ENCODE results near the gene TPI1. TPM values are rescaled to one million over a fixed set of nuclear protein-coding genes. Genes with fewer than 3 reads are reported as not detected.

TPI1 gene
- total and polyA plus RNA-seq, 2 of the 8 experiments (the other 6 are each of a cell fraction or from before 2014, with no cell fraction given) = 910 to 3,018 TPM

DNA sequence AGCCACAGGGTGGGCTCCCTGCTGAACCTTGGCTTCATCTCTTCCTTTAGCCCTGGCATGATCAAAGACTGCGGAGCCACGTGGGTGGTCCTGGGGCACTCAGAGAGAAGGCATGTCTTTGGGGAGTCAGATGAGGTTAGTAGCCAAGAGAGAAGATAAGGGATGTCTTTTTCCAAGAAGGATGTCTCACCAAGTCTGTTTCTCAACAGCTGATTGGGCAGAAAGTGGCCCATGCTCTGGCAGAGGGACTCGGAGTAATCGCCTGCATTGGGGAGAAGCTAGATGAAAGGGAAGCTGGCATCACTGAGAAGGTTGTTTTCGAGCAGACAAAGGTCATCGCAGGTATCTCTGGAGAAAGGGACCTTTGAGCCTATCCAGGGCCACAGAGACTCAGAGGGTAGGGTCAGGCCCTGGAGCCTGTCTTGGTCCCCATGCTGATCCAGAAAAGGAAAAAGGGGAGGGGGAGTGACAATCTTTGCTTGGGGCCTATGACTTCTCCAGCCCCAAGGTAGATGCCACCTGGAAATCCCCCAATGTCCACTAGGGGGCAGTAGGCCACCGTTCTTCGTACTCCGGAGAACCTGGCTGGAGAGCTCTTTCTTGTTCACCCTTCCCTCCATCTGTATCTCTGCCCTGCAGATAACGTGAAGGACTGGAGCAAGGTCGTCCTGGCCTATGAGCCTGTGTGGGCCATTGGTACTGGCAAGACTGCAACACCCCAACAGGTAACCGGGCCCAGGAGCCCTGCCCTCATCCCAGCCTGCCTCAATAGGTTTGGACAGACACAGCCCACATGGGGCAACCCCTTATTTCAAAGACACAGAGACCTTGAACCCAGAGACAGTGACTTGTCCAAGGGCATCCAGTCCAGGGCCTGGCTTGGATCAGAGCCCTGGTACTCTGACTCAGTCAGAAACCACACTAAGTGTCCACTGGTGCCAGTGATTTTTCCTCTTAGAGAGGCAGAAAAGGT, 2.0 kb downstream of the TPI1 start:
- Histone ChIP-seq H2BK5ac (ENCODE audit: low read depth, low read length) (0 out of 2 replicates have a peak overlapping the region, but pooled peaks have one; percentile 7), H3K18ac (ENCODE audit: extremely low read depth, low read length) (no peak overlapping the region), H2BK120ac (replicated peaks; ENCODE audit: low read depth, low read length) (no peak overlapping the region), H3K27me3 (replicated peaks in 1 of 4; ENCODE audit: control insufficient read depth in 3 of 4, extremely low read depth in 1 of 4, insufficient read depth in 3 of 4, low read length in 3 of 4) (no peaks in the 10 kb centered on the region), H3K4ac (replicated peaks; ENCODE audit: insufficient read length, low read depth, low read length) (no peak overlapping the region), H3K56ac (replicated peaks; ENCODE audit: insufficient read length, low read depth, low read length) (no peak overlapping the region), H3K4me2 (ENCODE audit: insufficient read depth in 1 of 2, low read depth in 2 of 2, low read length in 2 of 2) (peak overlapping the region; percentile 93 to 94), H2BK15ac (ENCODE audit: low read length) (no peak overlapping the region), H4K5ac (ENCODE audit: insufficient read length, low read depth, low read length) (no peak overlapping the region), H2AK5ac (ENCODE audit: low read depth, low read length) (no peak overlapping the region), H2BK20ac (ENCODE audit: low read length) (no peak overlapping the region), H3K79me1 (ENCODE audit: low read depth, low read length) (0 out of 2 replicates have a peak, but pooled peaks cover 4% of the 10 kb centered on the region), H3K23ac (ENCODE audit: insufficient read length) (no peak overlapping the region), H4K8ac (ENCODE audit: extremely low read depth, insufficient read depth, low read length) (0 out of 2 replicates have a peak overlapping the region, but pooled peaks have one; percentile 22), H3K23me2 (ENCODE audit: low read depth, low read length) (peaks cover 21% of the 10 kb centered on the region), H4K91ac (replicated peaks; ENCODE audit: insufficient read length, low read length) (no peak overlapping the region), H3K4me1 (replicated peaks in 1 of 4; ENCODE audit: control insufficient read depth in 3 of 4, insufficient read depth in 4 of 4, low read length in 3 of 4) (peaks cover 7 to 50% (median 25%) of the 10 kb centered on the region in 4 experiments), H3K9me3 (ENCODE audit: insufficient read depth in 2 of 2, low read depth in 1 of 2, low read length in 1 of 2) (no peaks in the 10 kb centered on the region), H3K9ac (replicated peaks in 1 of 4; ENCODE audit: extremely low read depth in 1 of 4, low read depth in 3 of 4, low read length in 3 of 4) (no peak overlapping the region; a peak in 1 of 7 replicates), H3K4me3 (ENCODE audit: extremely low read depth in 1 of 4, insufficient read depth in 2 of 4, low read depth in 3 of 4, low read length in 4 of 4) (peak overlapping the region; percentile 84 to 98 (median 86); a peak in 7 of 8 replicates), H3K79me2 (ENCODE audit: control insufficient read depth in 1 of 2, insufficient read depth in 2 of 2, low read length in 2 of 2) (peaks cover 0 to 22% of the 10 kb centered on the region in 2 experiments; a peak in 2 of 4 replicates), H3K36me3 (ENCODE audit: control insufficient read depth in 2 of 4, insufficient read depth in 4 of 4, low read length in 3 of 4) (peaks cover 8 to 41% (median 18%) of the 10 kb centered on the region in 4 experiments), H3K27ac (ENCODE audit: low read depth, low read length) (no peak overlapping the region), H2AFZ (ENCODE audit: low read length) (no peak overlapping the region), H3K14ac (ENCODE audit: insufficient read length) (no peak overlapping the region), H4K20me1 (replicated peaks in 1 of 2; ENCODE audit: control insufficient read depth in 1 of 2, insufficient read depth in 2 of 2, low read length in 2 of 2) (peaks cover 25 to 30% of the 10 kb centered on the region in 2 experiments), H2BK12ac (ENCODE audit: low read depth, low read length) (no peak overlapping the region)
- DNase-seq (ENCODE audit: low read depth in 1 of 2, low spot score in 2 of 2) (peak in 1 of 2 experiments; percentile 97), FAIRE-seq (peak; percentile 71)
- POLR2A ChIA-PET (ENCODE audit: partially characterized antibody) = interaction anchor here (0.7 to 18.9 kb wide), 34 partner anchors 9 to 337 kb away, joined by 3 to 588 read pairs (median 6); partner anchors contain the start of genes ATN1, C12orf57, CD4 and CDCA3
- WGBS, 2 experiments (ENCODE audit: extremely low coverage in 1 of 2, insufficient coverage in 1 of 2, insufficient read length in 1 of 2, insufficient replicate concordance in 2 of 2, low coverage in 1 of 2, low lambda C conversion rate in 2 of 2, missing lambda C conversion rate in 1 of 2) = 61% methylated on average over 12 of the region's 12 CpGs; no CpG with 5 or more reads in 1 of the 2 experiments
- CTCF ChIA-PET (ENCODE audit: partially characterized antibody) = interaction anchor here (0.5 to 10.4 kb wide), 48 partner anchors 9 to 334 kb away, joined by 3 to 216 read pairs (median 6); partner anchors contain the start of genes C12orf57, CDCA3, GNB3 and LRRC23
- TF ChIP-seq, protein P1, sequence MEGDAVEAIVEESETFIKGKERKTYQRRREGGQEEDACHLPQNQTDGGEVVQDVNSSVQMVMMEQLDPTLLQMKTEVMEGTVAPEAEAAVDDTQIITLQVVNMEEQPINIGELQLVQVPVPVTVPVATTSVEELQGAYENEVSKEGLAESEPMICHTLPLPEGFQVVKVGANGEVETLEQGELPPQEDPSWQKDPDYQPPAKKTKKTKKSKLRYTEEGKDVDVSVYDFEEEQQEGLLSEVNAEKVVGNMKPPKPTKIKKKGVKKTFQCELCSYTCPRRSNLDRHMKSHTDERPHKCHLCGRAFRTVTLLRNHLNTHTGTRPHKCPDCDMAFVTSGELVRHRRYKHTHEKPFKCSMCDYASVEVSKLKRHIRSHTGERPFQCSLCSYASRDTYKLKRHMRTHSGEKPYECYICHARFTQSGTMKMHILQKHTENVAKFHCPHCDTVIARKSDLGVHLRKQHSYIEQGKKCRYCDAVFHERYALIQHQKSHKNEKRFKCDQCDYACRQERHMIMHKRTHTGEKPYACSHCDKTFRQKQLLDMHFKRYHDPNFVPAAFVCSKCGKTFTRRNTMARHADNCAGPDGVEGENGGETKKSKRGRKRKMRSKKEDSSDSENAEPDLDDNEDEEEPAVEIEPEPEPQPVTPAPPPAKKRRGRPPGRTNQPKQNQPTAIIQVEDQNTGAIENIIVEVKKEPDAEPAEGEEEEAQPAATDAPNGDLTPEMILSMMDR (IDR thresholded peaks at IDR 0.05; ENCODE audit: control extremely low read depth in 1 of 3, insufficient read depth in 1 of 3, low read depth in 1 of 3, low read length in 3 of 3) = peak in 2 of 3 experiments; percentile 85 to 95; a peak in 3 of 4 replicates
- no peak for TF ChIP-seq RFX5 (IDR thresholded peaks at IDR 0.05; ENCODE audit: borderline replicate concordance, low read depth, low read length)
- TF ChIP-seq PHF8 (conservative IDR thresholded peaks at IDR 0.05; ENCODE audit: low read depth, low read length) = no peak
- TF ChIP-seq POU5F1 (IDR thresholded peaks at IDR 0.05; ENCODE audit: low read depth, low read length) = no peak
- no peak for TF ChIP-seq CEBPB (IDR thresholded peaks at IDR 0.05; ENCODE audit: low read depth, low read length)
- TF ChIP-seq SAP30 (IDR thresholded peaks at IDR 0.05; ENCODE audit: insufficient read depth, insufficient replicate concordance, low read length) = peak; percentile 6

Data from H1 (cell line).